Neural crest cell (in vitro differentiated cells): ENCODE data around the gene PCSK4. TPM values are rescaled to one million over a fixed set of nuclear protein-coding genes. Genes with fewer than 3 reads are reported as not detected.

Source experiments
- DNase-seq: peaks from one replicate; pipeline ENCODE4 v3.0.0; 2021; ENCODE audit warnings: low read depth, mixed read lengths, low spot score
- H3K27ac Mint-ChIP-seq: one replicate; pipeline ENCODE4 v1.8.0; 2021; ENCODE audit warnings: mild to moderate bottlenecking, mixed read lengths; ENCODE audit not compliant: unreplicated experiment
- H3K27me3 Mint-ChIP-seq: 2 replicates; pipeline ENCODE4 v1.8.0; 2021; ENCODE audit warnings: low read depth, mild to moderate bottlenecking, mixed read lengths
- H3K36me3 Mint-ChIP-seq: 2 replicates; pipeline ENCODE4 v1.8.0; 2021; ENCODE audit warnings: low read depth, mild to moderate bottlenecking, mixed read lengths
- H3K4me1 Mint-ChIP-seq: 2 replicates; pipeline ENCODE4 v1.8.0; 2021; ENCODE audit warnings: mixed read lengths
- H3K4me3 Mint-ChIP-seq: one replicate; pipeline ENCODE4 v1.8.0; 2021; ENCODE audit warnings: mild to moderate bottlenecking, mixed read lengths
- H3K9me3 Mint-ChIP-seq: 2 replicates; pipeline ENCODE4 v1.8.0; 2021; ENCODE audit warnings: mixed read lengths
- total RNA-seq: library from RNA; stranded (reverse); gene quantifications from 2 replicates; pipeline ENCODE4 v1.2.1, GENCODE V29; 2021
- TF ChIP-seq, protein P1 (sequence below): fragments of 200-600 bp; sonication (generic); conservative IDR thresholded peaks from 2 replicates; pipeline ENCODE4 v1.5.0; 2021; ENCODE audit warnings: antibody characterized with exemption, mild to moderate bottlenecking

Gene PCSK4
- total RNA-seq, 1 donor from 2014 or later: 11.7 TPM

DNA sequence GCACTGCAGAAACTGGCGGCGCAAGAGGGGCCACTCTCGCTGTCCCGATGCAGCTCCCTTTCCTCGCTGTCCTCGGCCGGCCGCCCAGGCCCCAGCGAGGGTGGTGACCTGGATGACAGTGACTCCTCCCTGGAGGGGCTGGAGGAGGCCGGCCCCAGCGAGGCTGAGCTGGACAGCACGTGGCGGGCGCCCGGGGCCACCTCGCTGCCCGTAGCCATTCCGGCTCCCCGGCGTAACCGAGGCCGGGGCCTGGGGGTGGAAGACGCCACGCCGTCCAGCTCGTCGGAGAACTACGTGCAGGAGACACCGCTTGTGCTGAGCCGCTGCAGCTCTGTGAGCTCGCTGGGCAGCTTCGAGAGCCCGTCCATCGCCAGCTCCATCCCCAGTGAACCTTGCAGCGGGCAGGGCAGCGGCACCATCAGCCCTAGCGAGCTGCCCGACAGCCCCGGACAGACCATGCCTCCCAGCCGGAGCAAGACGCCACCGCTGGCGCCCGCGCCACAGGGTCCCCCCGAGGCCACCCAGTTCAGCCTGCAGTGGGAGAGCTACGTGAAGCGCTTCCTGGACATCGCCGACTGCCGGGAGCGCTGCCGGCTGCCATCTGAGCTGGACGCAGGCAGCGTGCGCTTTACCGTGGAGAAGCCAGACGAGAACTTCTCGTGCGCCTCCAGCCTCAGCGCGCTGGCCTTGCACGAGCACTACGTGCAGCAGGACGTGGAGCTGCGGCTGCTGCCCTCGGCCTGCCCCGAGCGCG, 23.5 kb downstream of the PCSK4 start:
- Mint-ChIP-seq H3K27ac (no peak overlapping the region), H3K4me3 (no peak overlapping the region), H3K4me1 (no peaks in the 10 kb centered on the region), H3K9me3 (no peaks in the 10 kb centered on the region), H3K36me3 (no peaks in the 10 kb centered on the region), H3K27me3 (peaks cover 47% of the 10 kb centered on the region)
- DNase-seq: no peak
- TF ChIP-seq, protein P1, sequence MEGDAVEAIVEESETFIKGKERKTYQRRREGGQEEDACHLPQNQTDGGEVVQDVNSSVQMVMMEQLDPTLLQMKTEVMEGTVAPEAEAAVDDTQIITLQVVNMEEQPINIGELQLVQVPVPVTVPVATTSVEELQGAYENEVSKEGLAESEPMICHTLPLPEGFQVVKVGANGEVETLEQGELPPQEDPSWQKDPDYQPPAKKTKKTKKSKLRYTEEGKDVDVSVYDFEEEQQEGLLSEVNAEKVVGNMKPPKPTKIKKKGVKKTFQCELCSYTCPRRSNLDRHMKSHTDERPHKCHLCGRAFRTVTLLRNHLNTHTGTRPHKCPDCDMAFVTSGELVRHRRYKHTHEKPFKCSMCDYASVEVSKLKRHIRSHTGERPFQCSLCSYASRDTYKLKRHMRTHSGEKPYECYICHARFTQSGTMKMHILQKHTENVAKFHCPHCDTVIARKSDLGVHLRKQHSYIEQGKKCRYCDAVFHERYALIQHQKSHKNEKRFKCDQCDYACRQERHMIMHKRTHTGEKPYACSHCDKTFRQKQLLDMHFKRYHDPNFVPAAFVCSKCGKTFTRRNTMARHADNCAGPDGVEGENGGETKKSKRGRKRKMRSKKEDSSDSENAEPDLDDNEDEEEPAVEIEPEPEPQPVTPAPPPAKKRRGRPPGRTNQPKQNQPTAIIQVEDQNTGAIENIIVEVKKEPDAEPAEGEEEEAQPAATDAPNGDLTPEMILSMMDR: no peak

- Mint-ChIP-seq H3K27me3 (peaks cover 41% of the 10 kb centered on the region), H3K4me1 (no peaks in the 10 kb centered on the region), H3K4me3 (no peak overlapping the region), H3K27ac (no peak overlapping the region), H3K36me3 (no peaks in the 10 kb centered on the region), H3K9me3 (no peaks in the 10 kb centered on the region)
- TF ChIP-seq, protein P1: no peak
- DNase-seq: no peak
Measured at GRCh38 chr19:1466018-1466460, 24.1 kb downstream of the PCSK4 start.

- Mint-ChIP-seq H3K36me3 (no peaks in the 10 kb centered on the region), H3K27ac (no peak overlapping the region), H3K4me1 (no peaks in the 10 kb centered on the region), H3K27me3 (peaks cover 34% of the 10 kb centered on the region), H3K4me3 (no peak overlapping the region), H3K9me3 (no peaks in the 10 kb centered on the region)
- TF ChIP-seq, protein P1: peak; percentile 60
- DNase-seq: no peak
Measured at GRCh38 chr19:1465191-1466016, 24.7 kb downstream of the PCSK4 start.

GRCh38 chr19:1461862-1462261, 28.3 kb downstream of the PCSK4 start:
- no peak for DNase-seq
- TF ChIP-seq, protein P1: no peak
- Mint-ChIP-seq H3K27ac (no peak overlapping the region), H3K4me3 (no peak overlapping the region), H3K27me3 (peaks cover 26% of the 10 kb centered on the region), H3K36me3 (no peaks in the 10 kb centered on the region), H3K9me3 (no peaks in the 10 kb centered on the region), H3K4me1 (no peaks in the 10 kb centered on the region)

DNA sequence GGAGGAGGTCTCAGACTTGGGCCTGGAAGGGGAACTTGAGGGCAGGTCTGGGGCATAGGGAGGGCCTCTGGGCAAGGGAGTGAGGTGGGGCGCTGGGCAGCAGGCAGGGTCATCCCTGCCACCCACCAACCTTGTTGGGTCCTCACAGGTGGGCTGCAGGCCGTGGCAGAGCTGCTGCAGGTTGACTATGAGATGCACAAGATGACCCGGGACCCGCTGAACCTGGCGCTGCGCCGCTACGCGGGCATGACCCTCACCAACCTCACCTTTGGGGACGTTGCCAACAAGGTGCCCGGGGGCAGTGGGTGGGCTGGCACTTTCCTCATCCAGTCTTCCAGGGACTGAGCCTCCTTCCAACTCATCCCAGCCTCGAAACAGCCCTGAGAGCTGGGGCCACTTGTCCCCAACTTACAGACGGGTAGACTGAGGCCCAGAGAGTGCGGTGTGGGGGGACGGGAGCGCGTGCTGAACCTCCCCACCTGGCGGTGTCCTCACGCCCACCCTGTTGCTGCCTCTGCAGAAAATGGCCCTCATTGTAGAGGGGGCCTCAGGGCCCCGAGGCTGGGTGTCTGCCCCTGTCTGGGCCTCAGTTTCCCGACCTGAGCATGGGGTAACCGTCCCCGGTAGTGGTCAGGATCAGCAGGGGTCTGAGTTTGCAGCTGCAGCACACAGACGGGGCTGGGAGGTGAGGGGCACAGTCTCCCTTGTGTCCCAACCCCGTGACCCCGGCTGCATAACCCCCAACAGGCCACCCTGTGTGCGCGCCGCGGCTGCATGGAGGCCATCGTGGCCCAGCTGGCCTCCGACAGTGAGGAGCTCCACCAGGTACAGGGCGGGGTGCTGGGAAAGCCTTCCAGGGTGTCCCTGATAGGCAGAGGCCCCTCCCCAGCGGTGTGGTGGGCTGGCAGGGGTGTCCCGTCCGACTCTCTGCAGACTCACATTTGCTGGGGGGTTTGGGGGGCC, 29.8 kb downstream of the PCSK4 start:
- Mint-ChIP-seq H3K4me1 (no peaks in the 10 kb centered on the region), H3K36me3 (peaks cover 3% of the 10 kb centered on the region), H3K9me3 (no peaks in the 10 kb centered on the region), H3K27ac (no peak overlapping the region), H3K27me3 (peaks cover 22% of the 10 kb centered on the region), H3K4me3 (no peak overlapping the region)
- TF ChIP-seq, protein P1: no peak
- DNase-seq: no peak
